H9 (cell line): ENCODE data around the gene CSAG1. TPM values are rescaled to one million over a fixed set of nuclear protein-coding genes. Genes with fewer than 3 reads are reported as not detected.
"Not testable (repeated sequence)": the region's sequence is repeated elsewhere in the genome, so short reads cannot be mapped to it uniquely, and the experiment has no call there.

ENCODE experiments used
- DNase-seq: peaks from one replicate; pipeline ENCODE4 v3.0.0-alpha.2; 2017
- H2AFZ ChIP-seq: one replicate; pipeline ENCODE4 v1.6.1; 2013; ENCODE audit warnings: mild to moderate bottlenecking, low read length, control low read depth, moderate library complexity
- H2AK5ac ChIP-seq: 2 replicates; pipeline ENCODE4 v1.6.1; 2013; ENCODE audit warnings: low read length, control low read depth, mixed read lengths; ENCODE audit not compliant: insufficient read length
- H2BK120ac ChIP-seq: one replicate; pipeline ENCODE4 v1.6.1; 2013; ENCODE audit warnings: low read depth, mild to moderate bottlenecking, low read length, control low read depth, inconsistent platforms; ENCODE audit not compliant: poor library complexity, severe bottlenecking
- H2BK12ac ChIP-seq: 2 replicates; pipeline ENCODE4 v1.6.1; 2013; ENCODE audit warnings: low read length, control low read depth, mixed read lengths, low read depth; ENCODE audit not compliant: insufficient read length
- H2BK15ac ChIP-seq: 2 replicates; pipeline ENCODE4 v1.6.1; 2013; ENCODE audit warnings: low read depth, low read length, control low read depth
- H2BK20ac ChIP-seq: one replicate; pipeline ENCODE4 v1.6.1; 2013; ENCODE audit warnings: low read depth, mild to moderate bottlenecking, low read length, control low read depth, inconsistent platforms; ENCODE audit not compliant: poor library complexity, severe bottlenecking
- H2BK5ac ChIP-seq: 2 replicates; pipeline ENCODE4 v1.6.1; 2013; ENCODE audit warnings: low read length, control low read depth, mixed read lengths; ENCODE audit not compliant: insufficient read length
- H3K14ac ChIP-seq: 2 replicates; pipeline ENCODE4 v1.6.1; 2013; ENCODE audit warnings: low read length, control low read depth; ENCODE audit not compliant: insufficient read depth
- H3K18ac ChIP-seq: 2 replicates; pipeline ENCODE4 v1.6.1; 2013; ENCODE audit warnings: low read depth, mild to moderate bottlenecking, mixed read lengths, low read length, control low read depth; ENCODE audit not compliant: insufficient read length
- H3K23ac ChIP-seq: 2 replicates; pipeline ENCODE4 v1.6.1; 2013; ENCODE audit warnings: low read length, control low read depth, mixed read lengths, low read depth; ENCODE audit not compliant: insufficient read length
- H3K23me2 ChIP-seq: 2 replicates; pipeline ENCODE4 v1.6.1; 2013; ENCODE audit warnings: low read depth, mild to moderate bottlenecking, mixed read lengths, low read length, control low read depth; ENCODE audit not compliant: insufficient read length, poor library complexity, severe bottlenecking
- H3K27ac ChIP-seq: 2 replicates; pipeline ENCODE4 v1.5.1; 2013; ENCODE audit warnings: low read length, control low read depth, mixed read lengths, low read depth; ENCODE audit not compliant: insufficient read length
- H3K27me3 ChIP-seq: 2 replicates; pipeline ENCODE4 v1.6.1; 2013; ENCODE audit warnings: low read length, control low read depth, inconsistent platforms; ENCODE audit not compliant: insufficient read depth
- H3K4ac ChIP-seq: 2 replicates; pipeline ENCODE4 v1.6.1; 2013; ENCODE audit warnings: low read depth, mild to moderate bottlenecking, control low read depth, inconsistent platforms, low read length, moderate library complexity
- H3K4me1 ChIP-seq: 2 replicates; pipeline ENCODE4 v1.6.1; 2013; ENCODE audit warnings: low read length, control low read depth, inconsistent platforms; ENCODE audit not compliant: insufficient read depth
- H3K4me2 ChIP-seq: 2 replicates; pipeline ENCODE4 v1.6.1; 2013; ENCODE audit warnings: low read length, control low read depth, mixed read lengths; ENCODE audit not compliant: insufficient read length, insufficient read depth
- H3K56ac ChIP-seq: 2 replicates; pipeline ENCODE4 v1.6.1; 2013; ENCODE audit warnings: low read depth, mild to moderate bottlenecking, mixed read lengths, low read length, control low read depth; ENCODE audit not compliant: insufficient read length
- H3K79me1 ChIP-seq: 2 replicates; pipeline ENCODE4 v1.6.1; 2013; ENCODE audit warnings: low read depth, mild to moderate bottlenecking, moderate library complexity, low read length, control low read depth, inconsistent platforms; ENCODE audit not compliant: insufficient read depth, poor library complexity, severe bottlenecking
- H3K79me2 ChIP-seq: 2 replicates; pipeline ENCODE4 v1.6.1; 2013; ENCODE audit warnings: low read length, control low read depth, inconsistent platforms; ENCODE audit not compliant: insufficient read depth
- H3K9ac ChIP-seq: 2 replicates; pipeline ENCODE4 v1.6.1; 2013; ENCODE audit warnings: low read length, control low read depth, mixed read lengths; ENCODE audit not compliant: insufficient read length; ENCODE audit errors: extremely low read depth
- H3K9me3 ChIP-seq: one replicate; pipeline ENCODE4 v1.6.1; 2013; ENCODE audit warnings: low read depth, low read length, inconsistent platforms; ENCODE audit not compliant: control insufficient read depth
- H3T11ph ChIP-seq: one replicate; pipeline ENCODE4 v1.6.1; 2013; ENCODE audit warnings: mild to moderate bottlenecking, low read length, control low read depth, inconsistent platforms
- H4K20me1 ChIP-seq: one replicate; pipeline ENCODE4 v1.6.1; 2013; ENCODE audit not compliant: control insufficient read depth, insufficient read length, insufficient read depth
- H4K5ac ChIP-seq: 2 replicates; pipeline ENCODE4 v1.6.1; 2013; ENCODE audit warnings: low read depth, mild to moderate bottlenecking, mixed read lengths, low read length, control low read depth; ENCODE audit not compliant: insufficient read length
- H4K8ac ChIP-seq: replicated peaks from 2 replicates; pipeline ENCODE4 v1.6.1; 2013; ENCODE audit warnings: low read length, control low read depth, mixed read lengths, low read depth; ENCODE audit not compliant: insufficient read length
- H4K91ac ChIP-seq: 2 replicates; pipeline ENCODE4 v1.6.1; 2013; ENCODE audit warnings: low read depth, mild to moderate bottlenecking, moderate library complexity, mixed read lengths, low read length, control low read depth; ENCODE audit not compliant: insufficient read length
- H3K27ac Mint-ChIP-seq, 3 experiments: 2 replicates in 2 of 3; 3 replicates in 1 of 3; pipeline ENCODE4 v1.8.0; 2020 to 2021; ENCODE audit warnings: mixed read lengths in 3 of 3, mild to moderate bottlenecking in 1 of 3, moderate library complexity in 1 of 3
- H3K27me3 Mint-ChIP-seq: 2 replicates; pipeline ENCODE4 v1.8.0; 2021; ENCODE audit warnings: low read depth, mild to moderate bottlenecking, moderate library complexity, mixed read lengths
- H3K36me3 Mint-ChIP-seq, 3 experiments: 2 replicates in 2 of 3; 3 replicates in 1 of 3; pipeline ENCODE4 v1.8.0; 2020 to 2021; ENCODE audit warnings: low read depth in 3 of 3, mixed read lengths in 3 of 3; ENCODE audit not compliant: insufficient read depth in 1 of 3
- H3K4me1 Mint-ChIP-seq, 2 experiments: 2 replicates each; pipeline ENCODE4 v1.8.0; 2020; ENCODE audit warnings: mixed read lengths in 2 of 2
- H3K4me3 Mint-ChIP-seq, 2 experiments: 2 replicates in 1 of 2; 3 replicates in 1 of 2; pipeline ENCODE4 v1.8.0; 2020 to 2021; ENCODE audit warnings: mild to moderate bottlenecking in 2 of 2, mixed read lengths in 2 of 2, moderate library complexity in 1 of 2
- H3K9me3 Mint-ChIP-seq, 2 experiments: 2 replicates in 1 of 2; 3 replicates in 1 of 2; pipeline ENCODE4 v1.8.0; 2020; ENCODE audit warnings: mild to moderate bottlenecking in 2 of 2, mixed read lengths in 2 of 2, moderate library complexity in 1 of 2
- WGBS: extraction: QIAGEN DNeasy Blood & Tissue Kit; methylation state at CpG from one replicate; pipeline ENCODE4 v1.1.7; 2013; ENCODE audit warnings: missing lambda C conversion rate, low lambda C conversion rate, mixed read lengths; ENCODE audit not compliant: insufficient read length; ENCODE audit errors: extremely low coverage; 5-methylcytosine and 5-hydroxymethylcytosine counted together
- total RNA-seq: library from RNA; stranded (reverse); gene quantifications from 2 replicates; pipeline ENCODE4 v1.2.1, GENCODE V29; 2021

The CSAG1 gene
- total RNA-seq, 1 experiment from 2014 or later: not detected

DNA sequence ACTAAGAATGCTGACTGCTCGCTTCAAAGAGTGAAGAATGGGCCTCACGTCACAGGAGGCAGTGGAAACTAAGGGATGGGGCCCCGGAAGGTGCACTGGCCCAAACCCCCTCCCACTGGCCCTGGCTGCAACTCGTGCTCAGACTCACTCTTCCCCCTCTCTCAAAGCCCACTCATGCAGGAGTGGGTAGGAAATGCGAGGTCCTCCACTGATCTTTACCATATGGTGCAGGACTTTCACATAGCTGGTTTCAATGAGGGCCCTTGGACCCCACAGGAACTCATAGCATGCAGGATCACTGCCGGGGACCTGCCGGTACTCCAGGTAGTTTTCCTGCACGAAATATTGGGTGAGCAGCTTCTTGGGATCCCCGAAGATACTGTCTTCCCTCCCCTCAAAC is 33.0 kb upstream of the CSAG1 start:
- not testable (repeated sequence) for H3K4ac ChIP-seq, H2BK120ac ChIP-seq, H3T11ph ChIP-seq, H3K9me3 Mint-ChIP-seq, H3K9me3 ChIP-seq, H3K23me2 ChIP-seq, H3K79me1 ChIP-seq, H2AK5ac ChIP-seq, DNase-seq, H2BK5ac ChIP-seq, H2BK12ac ChIP-seq, H3K27me3 ChIP-seq, H2BK15ac ChIP-seq, H3K4me3 Mint-ChIP-seq, H3K4me1 ChIP-seq, H3K56ac ChIP-seq, H3K27me3 Mint-ChIP-seq, H3K27ac ChIP-seq, H2BK20ac ChIP-seq, H2AFZ ChIP-seq, H3K4me2 ChIP-seq, H3K27ac Mint-ChIP-seq, H4K20me1 ChIP-seq, H3K4me1 Mint-ChIP-seq, H3K14ac ChIP-seq, H4K8ac ChIP-seq, H3K79me2 ChIP-seq, H3K9ac ChIP-seq, H3K18ac ChIP-seq, H4K5ac ChIP-seq, H4K91ac ChIP-seq, H3K36me3 Mint-ChIP-seq, H3K23ac ChIP-seq
- no CpG with 5 or more reads among the region's 9 CpGs for WGBS

DNA sequence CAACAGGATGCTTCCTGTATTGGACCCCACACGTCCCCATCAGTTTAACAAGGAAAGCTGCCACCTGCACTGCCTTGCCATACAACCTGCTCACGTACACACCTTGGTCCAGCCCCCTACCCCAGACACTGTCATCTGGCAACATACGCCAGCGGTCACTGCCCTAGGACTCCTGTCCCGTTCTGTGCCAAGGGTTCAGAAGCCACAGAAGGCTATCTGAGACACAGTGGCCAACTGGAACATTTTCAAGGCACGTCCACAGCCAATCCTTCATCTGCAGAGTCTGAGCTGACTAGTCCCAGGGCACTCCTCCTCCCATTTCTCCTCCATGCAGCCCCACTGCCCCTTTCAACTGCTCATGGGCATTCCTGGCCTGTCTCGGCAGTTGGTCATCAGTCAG is 28.1 kb upstream of the CSAG1 start:
- not testable (repeated sequence) for H3K27me3 Mint-ChIP-seq, H4K20me1 ChIP-seq, H3K27me3 ChIP-seq, H3K56ac ChIP-seq, H3K18ac ChIP-seq, H3K4me1 Mint-ChIP-seq, H3K23me2 ChIP-seq, H2BK5ac ChIP-seq, H3T11ph ChIP-seq, H3K27ac Mint-ChIP-seq, H3K23ac ChIP-seq, H3K36me3 Mint-ChIP-seq, H3K4ac ChIP-seq, H3K4me1 ChIP-seq, H3K4me3 Mint-ChIP-seq, H2BK120ac ChIP-seq, DNase-seq, H2AFZ ChIP-seq, H3K79me1 ChIP-seq, H4K8ac ChIP-seq, H2AK5ac ChIP-seq, H3K4me2 ChIP-seq, H2BK15ac ChIP-seq, H2BK20ac ChIP-seq, H3K79me2 ChIP-seq, H3K27ac ChIP-seq, H2BK12ac ChIP-seq, H3K14ac ChIP-seq, H4K91ac ChIP-seq, H3K9me3 Mint-ChIP-seq, H3K9ac ChIP-seq, H4K5ac ChIP-seq, H3K9me3 ChIP-seq
- WGBS: no CpG with 5 or more reads among the region's 7 CpGs
